DOHH2 (cell line): ENCODE measurements around the gene PUM2.

Experiments used
- H3F3A ChIP-seq: fragments of 200-600 bp; sonication (generic), shearing (Covaris generic); 2 replicates; pipeline ENCODE4 v1.6.0; 2016; ENCODE audit warnings: antibody characterized with exemption, mild to moderate bottlenecking; ENCODE audit not compliant: control insufficient read depth, insufficient read depth
- H3K27ac ChIP-seq: fragments of 200-600 bp; sonication (generic); 2 replicates; pipeline ENCODE4 v1.5.1; 2014; ENCODE audit warnings: low read depth, mild to moderate bottlenecking, low read length, moderate library complexity
- H3K27me3 ChIP-seq: fragments of 200-600 bp; sonication (generic); 2 replicates; pipeline ENCODE4 v1.6.1; 2014; ENCODE audit warnings: mild to moderate bottlenecking, low read length, mixed read lengths; ENCODE audit not compliant: control insufficient read depth
- H3K36me3 ChIP-seq: fragments of 200-600 bp; sonication (generic); 2 replicates; pipeline ENCODE4 v1.6.1; 2014; ENCODE audit warnings: mild to moderate bottlenecking, low read length, moderate library complexity, mixed read lengths; ENCODE audit not compliant: control insufficient read depth
- H3K4me1 ChIP-seq: fragments of 200-600 bp; sonication (generic); 2 replicates; pipeline ENCODE4 v1.6.1; 2014; ENCODE audit warnings: mild to moderate bottlenecking, low read length, mixed read lengths; ENCODE audit not compliant: control insufficient read depth
- H3K4me2 ChIP-seq: fragments of 200-600 bp; sonication (generic); 2 replicates; pipeline ENCODE4 v1.6.0; 2014; ENCODE audit warnings: mild to moderate bottlenecking, low read length, moderate library complexity
- H3K4me3 ChIP-seq: fragments of 200-600 bp; sonication (generic); 2 replicates; pipeline ENCODE4 v1.5.1; 2014; ENCODE audit warnings: mild to moderate bottlenecking, low read length, mixed read lengths
- H3K79me2 ChIP-seq: fragments of 200-600 bp; sonication (generic); 2 replicates; pipeline ENCODE4 v1.6.1; 2014; ENCODE audit warnings: mild to moderate bottlenecking, low read length, mixed read lengths; ENCODE audit not compliant: control insufficient read depth
- H3K9me2 ChIP-seq: fragments of 200-600 bp; sonication (generic); replicated peaks from 2 replicates; pipeline ENCODE4 v1.6.1; 2014; ENCODE audit warnings: mild to moderate bottlenecking, low read length, mixed read lengths; ENCODE audit not compliant: control insufficient read depth
- H3K9me3 ChIP-seq: fragments of 200-600 bp; sonication (generic); 2 replicates; pipeline ENCODE4 v1.6.1; 2014; ENCODE audit warnings: antibody characterized with exemption, low read length, mixed read lengths; ENCODE audit not compliant: control insufficient read depth, insufficient read depth
- H4K20me1 ChIP-seq: fragments of 200-600 bp; sonication (generic); 2 replicates; pipeline ENCODE4 v1.6.0; 2014; ENCODE audit warnings: low read depth, mild to moderate bottlenecking, antibody characterized with exemption, low read length, moderate library complexity; ENCODE audit not compliant: control insufficient read depth, insufficient read depth
- CTCF ChIP-seq: fragments of 200-600 bp; sonication (generic); IDR thresholded peaks from one replicate; pipeline ENCODE4 v1.5.1; 2014; ENCODE audit warnings: antibody characterized with exemption, mild to moderate bottlenecking, low read depth, low read length; ENCODE audit not compliant: poor library complexity, severe bottlenecking
- EZH2phosphoT487 ChIP-seq: fragments of 200-600 bp; sonication (generic); IDR thresholded peaks from 2 replicates; pipeline ENCODE4 v1.6.1; 2017; ENCODE audit warnings: borderline replicate concordance, mild to moderate bottlenecking, antibody characterized with exemption, low read length, moderate library complexity, mixed read lengths

Gene PUM2

DNA sequence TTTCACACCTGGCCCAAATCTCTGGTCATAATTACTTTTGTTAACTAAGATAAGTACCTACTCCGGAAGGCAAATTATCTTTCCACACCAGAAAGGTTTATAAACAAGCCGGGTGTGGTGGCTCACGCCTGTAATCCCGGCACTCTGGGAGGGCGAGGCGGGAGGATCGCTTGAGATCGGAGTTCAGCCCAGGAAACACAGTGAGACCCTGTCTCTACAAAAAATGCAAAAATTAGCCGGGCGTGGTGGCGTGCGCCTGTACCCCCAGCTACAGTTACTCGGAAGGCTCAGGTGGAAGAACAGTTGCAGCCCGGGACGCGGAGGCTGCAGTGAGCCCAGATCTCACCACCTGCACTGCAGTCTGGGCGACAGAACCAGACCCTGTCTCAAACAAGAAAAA lies 2.1 kb downstream of the PUM2 start:
- TF ChIP-seq CTCF (no peak), EZH2phosphoT487 (no peak)
- Histone ChIP-seq H3K4me2 (peak overlapping the region; percentile 75), H3F3A (peaks cover 8% of the 10 kb centered on the region; the same call in 1 of the 2 replicates), H3K79me2 (peaks cover 81% of the 10 kb centered on the region), H3K36me3 (peaks cover 56% of the 10 kb centered on the region), H3K9me3 (no peaks in the 10 kb centered on the region), H3K4me3 (peak overlapping the region; percentile 77), H3K9me2 (no peaks in the 10 kb centered on the region), H3K27ac (0 out of 2 replicates have a peak overlapping the region, but pooled peaks have one; percentile 10), H4K20me1 (peaks cover 48% of the 10 kb centered on the region), H3K27me3 (no peaks in the 10 kb centered on the region), H3K4me1 (peaks cover 66% of the 10 kb centered on the region)

DNA sequence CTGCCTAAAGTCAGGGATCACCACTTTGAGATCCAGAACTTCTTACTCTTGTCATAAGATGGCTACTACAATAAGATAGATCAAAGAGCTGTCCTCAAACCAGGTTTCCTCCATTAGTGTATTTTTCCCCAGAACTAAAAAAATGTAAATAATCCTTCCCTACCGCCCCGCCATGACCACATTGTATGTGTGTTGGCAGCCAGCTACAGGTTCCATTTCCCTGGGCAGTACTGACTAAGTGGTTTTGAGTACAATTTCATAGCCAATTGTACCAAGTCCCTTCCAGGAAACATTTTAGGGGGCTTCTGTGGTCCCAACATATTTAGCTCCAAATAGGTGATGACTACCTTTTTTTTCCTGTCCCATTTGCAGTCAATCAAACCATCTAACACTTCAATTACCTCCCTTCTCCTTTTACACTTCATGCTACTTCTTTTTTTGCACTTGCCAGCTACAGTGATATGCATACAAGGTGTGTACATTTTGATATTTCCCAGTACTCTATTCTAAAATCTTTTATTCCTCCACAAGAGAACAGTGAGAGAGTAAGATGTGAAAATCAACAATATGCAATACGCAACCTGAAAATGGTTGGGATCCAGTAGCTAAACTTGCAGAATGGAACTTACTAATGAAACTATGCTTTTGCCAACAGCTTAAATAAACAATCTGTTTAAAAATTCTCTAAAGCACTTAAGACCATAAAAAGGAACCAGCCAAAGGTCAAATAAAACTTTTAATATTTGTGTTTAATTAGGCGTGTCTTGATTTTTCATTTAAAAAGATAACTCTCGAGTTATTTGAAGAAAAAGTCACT lies 3.9 kb downstream of the PUM2 start:
- peaks cover 50% of the 10 kb centered on the region for H4K20me1 ChIP-seq
- peak overlapping the region; percentile 54 for H3K4me2 ChIP-seq

DNA sequence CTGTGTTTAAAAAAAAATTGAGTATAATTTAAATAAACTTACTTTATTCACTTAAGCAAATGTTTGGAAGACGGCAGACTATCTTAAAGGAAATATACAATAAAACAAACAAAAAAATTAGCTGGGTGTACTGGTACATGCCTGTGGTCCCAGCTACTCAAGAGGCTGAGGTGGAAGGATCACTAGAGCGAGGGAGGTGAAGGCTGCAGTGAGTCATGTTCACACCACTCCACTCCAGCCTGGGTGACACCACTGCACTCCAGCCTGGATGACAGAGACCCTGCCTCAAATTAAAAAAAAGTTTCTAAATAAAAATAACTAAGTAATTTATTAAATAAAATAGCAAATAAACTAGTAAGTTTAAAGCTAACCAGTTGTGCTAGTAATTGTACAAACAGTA lies 7.5 kb downstream of the PUM2 start:
- no peak overlapping the region for H3K27ac ChIP-seq
- no peaks in the 10 kb centered on the region for H3K27me3 ChIP-seq
- peaks cover 58% of the 10 kb centered on the region for H4K20me1 ChIP-seq
- peaks cover 73% of the 10 kb centered on the region for H3K4me1 ChIP-seq
- H3K4me3 ChIP-seq = no peak overlapping the region
- no peak overlapping the region for H3K4me2 ChIP-seq
- 0 out of 2 replicates have a peak, but pooled peaks cover 2% of the 10 kb centered on the region for H3F3A ChIP-seq
- H3K9me2 ChIP-seq = no peaks in the 10 kb centered on the region
- TF ChIP-seq CTCF = no peak
- TF ChIP-seq EZH2phosphoT487 = no peak
- peaks cover 61% of the 10 kb centered on the region for H3K36me3 ChIP-seq
- H3K9me3 ChIP-seq = no peaks in the 10 kb centered on the region
- H3K79me2 ChIP-seq = peaks cover 100% of the 10 kb centered on the region

More for the DNA sequence above, 3.9 kb downstream of the PUM2 start:
- H3K4me3 ChIP-seq = peak overlapping the region; percentile 39
- H3K9me2 ChIP-seq = no peaks in the 10 kb centered on the region
- H3K27ac ChIP-seq = no peak overlapping the region
- no peak for TF ChIP-seq CTCF
- no peak for TF ChIP-seq EZH2phosphoT487
- H3K27me3 ChIP-seq = no peaks in the 10 kb centered on the region
- peaks cover 96% of the 10 kb centered on the region for H3K79me2 ChIP-seq
- H3K36me3 ChIP-seq = peaks cover 62% of the 10 kb centered on the region
- peaks cover 56% of the 10 kb centered on the region for H3K4me1 ChIP-seq
- H3K9me3 ChIP-seq = no peaks in the 10 kb centered on the region
- H3F3A ChIP-seq = peaks cover 2% of the 10 kb centered on the region; the same call in 1 of the 2 replicates
